H1 (cell line): Measurements from ENCODE around the gene OSBPL6.

ENCODE experiments used
- CBX5 ChIP-seq: fragments of 300-800, 300-1000 bp; sonication (generic); IDR thresholded peaks from 2 replicates; pipeline ENCODE4 v1.7.1; 2016; ENCODE audit warnings: antibody characterized with exemption, low read length, low read depth
- CBX8 ChIP-seq: fragments of 300-800, 300-1000 bp; sonication (generic); IDR thresholded peaks from 2 replicates; pipeline ENCODE4 v1.7.1; 2016; ENCODE audit warnings: low read depth, low read length, borderline replicate concordance
- CEBPB ChIP-seq: IDR thresholded peaks from 2 replicates; pipeline ENCODE4 v1.6.1; 2012; ENCODE audit warnings: low read depth, low read length
- E2F6 ChIP-seq: IDR thresholded peaks from 2 replicates; pipeline ENCODE4 v1.6.1; 2012; ENCODE audit warnings: inconsistent platforms
- POLR2A ChIP-seq, 2 experiments: IDR thresholded peaks; 1 replicate in 1 of 2; 2 replicates in 1 of 2; pipeline ENCODE4 v1.6.1; 2011; ENCODE audit warnings: low read depth in 2 of 2, low read length in 2 of 2, mild to moderate bottlenecking in 2 of 2; ENCODE audit errors: control extremely low read depth in 1 of 2
- RXRA ChIP-seq: IDR thresholded peaks from 2 replicates; pipeline ENCODE4 v1.6.1; 2011; ENCODE audit warnings: low read depth, mild to moderate bottlenecking, low read length, moderate library complexity; ENCODE audit not compliant: insufficient read depth
- SP1 ChIP-seq: IDR thresholded peaks from 2 replicates; pipeline ENCODE4 v1.6.1; 2011; ENCODE audit warnings: low read depth, low read length
- ZNF274 ChIP-seq: IDR thresholded peaks from 2 replicates; pipeline ENCODE4 v1.7.0; 2012; ENCODE audit warnings: low read length, borderline replicate concordance; ENCODE audit errors: extremely low read depth
- TF ChIP-seq, protein P1 (sequence below), 3 experiments: IDR thresholded peaks; 1 replicate in 2 of 3; 2 replicates in 1 of 3; pipeline versions ENCODE4 v1.5.1 to v1.6.1; 2011; ENCODE audit warnings: low read length in 3 of 3, mild to moderate bottlenecking in 3 of 3, inconsistent platforms in 2 of 3, low read depth in 1 of 3, moderate library complexity in 1 of 3; ENCODE audit not compliant: insufficient read depth in 1 of 3; ENCODE audit errors: control extremely low read depth in 1 of 3

GRCh38 chr2:178448968-178449661 lies 254.8 kb downstream of the OSBPL6 start:
- TF ChIP-seq ZNF274 = no peak
- TF ChIP-seq, protein P1, sequence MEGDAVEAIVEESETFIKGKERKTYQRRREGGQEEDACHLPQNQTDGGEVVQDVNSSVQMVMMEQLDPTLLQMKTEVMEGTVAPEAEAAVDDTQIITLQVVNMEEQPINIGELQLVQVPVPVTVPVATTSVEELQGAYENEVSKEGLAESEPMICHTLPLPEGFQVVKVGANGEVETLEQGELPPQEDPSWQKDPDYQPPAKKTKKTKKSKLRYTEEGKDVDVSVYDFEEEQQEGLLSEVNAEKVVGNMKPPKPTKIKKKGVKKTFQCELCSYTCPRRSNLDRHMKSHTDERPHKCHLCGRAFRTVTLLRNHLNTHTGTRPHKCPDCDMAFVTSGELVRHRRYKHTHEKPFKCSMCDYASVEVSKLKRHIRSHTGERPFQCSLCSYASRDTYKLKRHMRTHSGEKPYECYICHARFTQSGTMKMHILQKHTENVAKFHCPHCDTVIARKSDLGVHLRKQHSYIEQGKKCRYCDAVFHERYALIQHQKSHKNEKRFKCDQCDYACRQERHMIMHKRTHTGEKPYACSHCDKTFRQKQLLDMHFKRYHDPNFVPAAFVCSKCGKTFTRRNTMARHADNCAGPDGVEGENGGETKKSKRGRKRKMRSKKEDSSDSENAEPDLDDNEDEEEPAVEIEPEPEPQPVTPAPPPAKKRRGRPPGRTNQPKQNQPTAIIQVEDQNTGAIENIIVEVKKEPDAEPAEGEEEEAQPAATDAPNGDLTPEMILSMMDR (IDR thresholded peaks at IDR 0.05; ENCODE audit: control extremely low read depth in 1 of 3, insufficient read depth in 1 of 3, low read depth in 1 of 3, low read length in 3 of 3) = no peak
- TF ChIP-seq SP1 = no peak
- TF ChIP-seq E2F6 = no peak
- no peak for TF ChIP-seq RXRA
- no peak; a peak in 1 of 3 replicates for TF ChIP-seq POLR2A (IDR thresholded peaks at IDR 0.05; ENCODE audit: control extremely low read depth in 1 of 2, low read depth in 2 of 2, low read length in 2 of 2)
- TF ChIP-seq CBX8 = no peak
- no peak for TF ChIP-seq CBX5
- no peak for TF ChIP-seq CEBPB
